Adrenal gland (tissue), 5 donors: Measurements from ENCODE around the gene SLC37A1.

Source experiments
- CTCF ChIP-seq, 6 experiments: fragments of 450-650 bp in 4 of 6; fragments of 200-600 bp in 2 of 6; sonication (generic) in 1 of 6; IDR thresholded peaks; 1 replicate in 5 of 6; 2 replicates in 1 of 6; pipeline versions ENCODE4 v1.5.1 to v1.8.0; 2016 to 2021; ENCODE audit warnings: antibody characterized with exemption in 6 of 6, mild to moderate bottlenecking in 2 of 6, moderate library complexity in 1 of 6
- POLR2A ChIP-seq, 2 donors: fragments of 450-650 bp; IDR thresholded peaks; one replicate each; pipeline ENCODE4 v1.6.1; 2017; ENCODE audit warnings: antibody characterized with exemption in 2 of 2, mild to moderate bottlenecking in 2 of 2, moderate library complexity in 1 of 2
- donor health status: DM: no; HTN: no; CAD: no.

DNA sequence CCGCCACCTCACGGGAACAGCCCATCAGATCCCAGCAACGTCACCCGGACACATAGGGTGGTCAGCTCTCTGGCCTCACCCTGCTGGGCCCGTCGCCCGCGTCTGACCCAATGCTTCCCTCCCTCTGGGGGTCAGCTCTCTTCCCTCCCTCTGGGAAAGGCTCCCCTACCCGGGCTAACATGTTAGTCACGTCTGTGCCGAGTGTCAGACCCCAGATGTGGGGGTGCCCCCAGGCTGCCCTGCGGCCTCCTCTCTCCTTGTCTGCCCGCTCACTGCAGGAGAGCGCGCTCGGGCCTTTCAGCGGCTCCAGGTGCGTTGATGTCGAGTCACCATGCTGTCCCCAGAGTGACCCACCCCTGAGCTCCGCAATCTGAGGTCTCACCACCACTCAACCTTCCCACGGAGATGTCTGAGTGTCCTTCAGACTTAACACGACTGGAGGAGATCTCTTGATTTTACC is 34.3 kb downstream of the SLC37A1 start:
- TF ChIP-seq CTCF (IDR thresholded peaks at IDR 0.05) (no peak), POLR2A (IDR thresholded peaks at IDR 0.05) (no peak)
